HFFc6 (cell line): ENCODE measurements around the gene ENTPD3. TPM values are rescaled to one million over a fixed set of nuclear protein-coding genes. Genes with fewer than 3 reads are reported as not detected.
A peak's percentile ranks its signal among the peaks of the same experiment; 100 is the strongest.

Source experiments
- DNase-seq: peaks from one replicate; pipeline ENCODE4 v3.0.0-alpha.2; 2018
- H3K27ac Mint-ChIP-seq: 2 replicates; pipeline ENCODE4 v1.8.0; 2020; ENCODE audit warnings: mild to moderate bottlenecking, mixed read lengths
- H3K27me3 Mint-ChIP-seq: 2 replicates; pipeline ENCODE4 v1.8.0; 2021; ENCODE audit warnings: mild to moderate bottlenecking, moderate library complexity, mixed read lengths; ENCODE audit not compliant: insufficient read depth
- H3K36me3 Mint-ChIP-seq: 2 replicates; pipeline ENCODE4 v1.8.0; 2021; ENCODE audit warnings: low read depth, mixed read lengths
- H3K4me1 Mint-ChIP-seq: 2 replicates; pipeline ENCODE4 v1.8.0; 2020; ENCODE audit warnings: low read depth, mixed read lengths
- H3K4me3 Mint-ChIP-seq: 2 replicates; pipeline ENCODE4 v1.8.0; 2020; ENCODE audit warnings: mild to moderate bottlenecking, moderate library complexity, mixed read lengths
- H3K9me3 Mint-ChIP-seq: 2 replicates; pipeline ENCODE4 v1.8.0; 2020; ENCODE audit warnings: mild to moderate bottlenecking, mixed read lengths
- total RNA-seq, 6 experiments: library from RNA; stranded (reverse); fragmentation: NEBNext Ultra II Directional; extraction: Animal tissue kit (Norgen Biotek cat#: 25700); gene quantifications; 2 replicates in 1 of 6; 3 replicates in 5 of 6; pipeline ENCODE4 v1.2.3, GENCODE V29; 2021
- TF ChIP-seq, protein P1 (sequence below): fragments of 200-600 bp; sonication (generic); IDR thresholded peaks from 2 replicates; pipeline ENCODE4 v1.5.0; 2021; ENCODE audit warnings: antibody characterized with exemption, mild to moderate bottlenecking

ENTPD3 gene
- total RNA-seq, 6 experiments from 2014 or later = not detected

DNA sequence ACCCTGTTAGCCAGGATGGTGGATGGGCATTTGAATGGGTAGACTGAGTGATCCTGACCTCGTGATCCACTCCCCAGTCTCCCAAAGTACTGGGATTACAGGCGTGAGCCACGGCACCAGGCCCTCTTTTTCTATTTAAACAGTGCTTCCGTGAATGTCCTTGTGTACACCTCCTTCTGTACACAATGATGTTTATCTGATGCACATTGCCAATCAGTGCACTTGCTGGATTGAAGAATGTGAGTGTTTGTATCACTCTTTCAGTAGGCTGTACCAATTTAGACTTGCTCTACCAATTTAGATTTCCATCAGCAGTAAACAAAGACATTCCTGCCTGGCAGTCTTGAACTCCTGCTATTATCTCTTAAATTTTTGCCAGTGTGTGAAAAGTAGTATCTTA, 81.0 kb downstream of the ENTPD3 start:
- Mint-ChIP-seq H3K9me3 (no peaks in the 10 kb centered on the region), H3K4me3 (no peak overlapping the region), H3K4me1 (no peaks in the 10 kb centered on the region), H3K27me3 (no peaks in the 10 kb centered on the region; the same call in 1 of the 2 replicates), H3K27ac (no peak overlapping the region), H3K36me3 (no peaks in the 10 kb centered on the region; the same call in 1 of the 2 replicates)
- TF ChIP-seq, protein P1, sequence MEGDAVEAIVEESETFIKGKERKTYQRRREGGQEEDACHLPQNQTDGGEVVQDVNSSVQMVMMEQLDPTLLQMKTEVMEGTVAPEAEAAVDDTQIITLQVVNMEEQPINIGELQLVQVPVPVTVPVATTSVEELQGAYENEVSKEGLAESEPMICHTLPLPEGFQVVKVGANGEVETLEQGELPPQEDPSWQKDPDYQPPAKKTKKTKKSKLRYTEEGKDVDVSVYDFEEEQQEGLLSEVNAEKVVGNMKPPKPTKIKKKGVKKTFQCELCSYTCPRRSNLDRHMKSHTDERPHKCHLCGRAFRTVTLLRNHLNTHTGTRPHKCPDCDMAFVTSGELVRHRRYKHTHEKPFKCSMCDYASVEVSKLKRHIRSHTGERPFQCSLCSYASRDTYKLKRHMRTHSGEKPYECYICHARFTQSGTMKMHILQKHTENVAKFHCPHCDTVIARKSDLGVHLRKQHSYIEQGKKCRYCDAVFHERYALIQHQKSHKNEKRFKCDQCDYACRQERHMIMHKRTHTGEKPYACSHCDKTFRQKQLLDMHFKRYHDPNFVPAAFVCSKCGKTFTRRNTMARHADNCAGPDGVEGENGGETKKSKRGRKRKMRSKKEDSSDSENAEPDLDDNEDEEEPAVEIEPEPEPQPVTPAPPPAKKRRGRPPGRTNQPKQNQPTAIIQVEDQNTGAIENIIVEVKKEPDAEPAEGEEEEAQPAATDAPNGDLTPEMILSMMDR = no peak
- DNase-seq = no peak

DNA sequence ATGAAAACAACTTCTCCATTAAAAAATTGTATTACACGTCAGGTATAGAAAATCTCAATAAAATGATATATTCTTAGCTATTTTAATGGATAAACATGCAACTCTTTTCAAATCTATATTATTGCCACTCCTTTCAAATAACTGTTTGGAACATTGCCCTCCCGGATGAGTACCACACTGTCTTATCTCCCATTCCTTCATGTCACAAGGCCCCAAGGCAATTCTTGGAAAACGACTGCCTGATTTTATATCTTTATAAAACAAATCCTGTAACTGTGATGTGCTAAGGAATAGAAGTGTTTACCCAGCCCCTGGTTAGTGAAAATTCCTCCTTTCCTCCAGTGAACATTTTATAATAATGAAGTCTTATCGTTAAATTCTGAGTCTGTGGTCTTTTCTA, 83.7 kb downstream of the ENTPD3 start:
- TF ChIP-seq, protein P1 = no peak
- Mint-ChIP-seq H3K9me3 (no peaks in the 10 kb centered on the region), H3K4me1 (no peaks in the 10 kb centered on the region)

DNA sequence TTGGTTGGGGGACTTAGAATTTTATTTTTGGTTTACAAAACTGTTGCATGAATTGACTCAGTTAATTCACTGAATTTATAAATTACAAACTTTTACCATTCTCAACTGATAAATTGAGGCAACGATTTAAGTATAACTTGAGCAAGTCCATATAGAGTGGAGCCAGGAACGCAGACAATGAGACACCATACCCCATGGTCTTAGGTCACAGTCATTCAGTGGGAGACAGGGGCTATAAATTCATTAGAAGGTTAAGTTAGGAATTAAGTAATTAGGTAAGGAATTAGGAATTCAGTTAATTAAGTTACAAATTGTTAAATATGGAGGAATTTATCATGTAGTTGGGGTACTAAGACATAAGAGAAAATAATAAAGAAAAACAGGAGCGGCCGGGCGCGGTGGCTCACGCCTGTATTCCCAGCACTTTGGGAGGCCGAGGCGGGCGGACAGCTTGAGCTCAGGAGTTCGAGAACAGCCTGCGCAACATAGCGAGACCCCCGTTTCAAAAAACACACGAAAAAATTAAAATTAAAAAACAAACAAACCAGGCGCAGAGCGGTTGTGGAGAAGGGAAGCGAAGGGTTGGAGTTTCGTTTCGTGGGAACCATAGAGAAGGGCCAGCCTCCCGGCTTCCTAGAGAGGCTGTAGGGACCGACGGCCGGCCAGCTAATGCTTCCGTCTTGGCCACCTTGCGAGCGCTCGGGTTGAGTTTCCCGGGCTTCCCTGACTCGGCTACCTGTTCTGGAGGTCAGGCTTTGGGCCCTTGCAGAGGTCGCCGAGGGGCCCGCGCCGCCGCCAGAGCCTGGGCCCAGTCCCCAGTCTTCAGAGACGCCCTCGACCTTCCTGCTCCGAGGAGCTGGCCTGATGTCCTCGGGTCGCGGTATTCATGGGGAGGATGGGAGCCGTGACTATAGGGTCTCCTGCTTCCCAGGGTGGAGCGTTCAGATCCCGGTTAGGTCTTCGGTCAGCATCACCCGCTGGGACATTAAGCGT, 89.8 kb downstream of the ENTPD3 start, which contains the start of gene ZNF619:
Gene ZNF619 (plus strand): TSS at position 645 of the 993 bp plus-strand sequence. CDS start 858 bp downstream, outside the sequence.
- peak within 1 kb of the TSS; percentile 97 for H3K27ac Mint-ChIP-seq
- TF ChIP-seq, protein P1 = no peak
- H3K4me3 Mint-ChIP-seq = peak within 1 kb of the TSS; percentile 97
- no peaks in the 10 kb centered on the region for H3K9me3 Mint-ChIP-seq
- no peaks in the 10 kb centered on the region for H3K36me3 Mint-ChIP-seq
- peaks cover 17% of the 10 kb centered on the region for H3K4me1 Mint-ChIP-seq
- DNase-seq = peak; percentile 57
- no peaks in the 10 kb centered on the region for H3K27me3 Mint-ChIP-seq

More for the DNA sequence above, 83.7 kb downstream of the ENTPD3 start:
- Mint-ChIP-seq H3K4me3 (no peak overlapping the region), H3K27me3 (no peaks in the 10 kb centered on the region), H3K36me3 (no peaks in the 10 kb centered on the region; the same call in 1 of the 2 replicates), H3K27ac (no peak overlapping the region)
- no peak for DNase-seq

DNA sequence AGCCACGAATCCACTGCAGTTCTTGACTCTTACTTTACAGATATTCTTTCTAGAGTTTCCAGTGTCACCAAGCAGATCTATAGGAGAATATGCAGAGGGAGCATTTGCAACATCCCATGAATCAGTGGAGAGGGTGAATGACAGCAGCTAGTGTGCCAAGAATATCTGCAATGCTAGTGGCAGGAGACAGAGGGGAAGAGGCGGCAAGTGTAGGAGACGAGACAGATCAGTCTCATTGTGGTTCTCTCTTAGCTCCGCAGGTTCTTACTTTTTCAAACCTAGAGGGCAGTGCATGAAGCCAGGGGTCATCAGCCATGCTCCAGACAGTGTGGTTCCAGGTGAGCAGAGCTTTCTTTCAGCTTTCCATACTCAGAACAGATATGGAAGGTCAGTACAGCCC, 90.7 kb downstream of the ENTPD3 start:
- 0 out of 2 replicates have a peak, but pooled peaks cover 6% of the 10 kb centered on the region for H3K36me3 Mint-ChIP-seq
- peak overlapping the region; percentile 97 for H3K4me3 Mint-ChIP-seq
- peak overlapping the region; percentile 97 for H3K27ac Mint-ChIP-seq
- no peaks in the 10 kb centered on the region; the same call in 1 of the 2 replicates for H3K27me3 Mint-ChIP-seq
- H3K4me1 Mint-ChIP-seq = peaks cover 17% of the 10 kb centered on the region
- DNase-seq = no peak
- H3K9me3 Mint-ChIP-seq = no peaks in the 10 kb centered on the region
- TF ChIP-seq, protein P1 = no peak

Other genes starting within 250 kb of the ENTPD3 start
- 10 to 100 TPM; 32.0 to 41.6 (median 38.3) TPM for gene EIF1B, start 77.5 kb upstream of the ENTPD3 start, total RNA-seq
- 1,000 to 10,000 TPM; 1,695 to 2,062 (median 1,834) TPM for gene RPL14, start 70.2 kb downstream of the ENTPD3 start, total RNA-seq
- 1 to 10 TPM; 3.2 to 5.1 (median 4.7) TPM for gene ZNF619, start 89.9 kb downstream of the ENTPD3 start, total RNA-seq
- 1 to 10 TPM in 1 of 6 experiments, under 1 TPM in 5; 0.54 to 1.2 (median 0.69) TPM for gene ZNF620, start 118.9 kb downstream of the ENTPD3 start, total RNA-seq
- gene ZNF621, start 137.8 kb downstream of the ENTPD3 start, total RNA-seq = 10 to 100 TPM; 18.1 to 21.3 (median 20.5) TPM